CD4-positive, alpha-beta T cell treated with Interleukin-4 for 4 hours (primary cell): Measurements from ENCODE around the gene PSD2.

ENCODE experiments used
- DNase-seq: peaks from one replicate; pipeline ENCODE4 v3.0.0-alpha.2; 2020

The PSD2 gene

GRCh38 chr5:139814191-139814601 is 18.6 kb downstream of the PSD2 start:
- no peak for DNase-seq

GRCh38 chr5:139814704-139815280 is 19.2 kb downstream of the PSD2 start:
- no peak for DNase-seq

DNA sequence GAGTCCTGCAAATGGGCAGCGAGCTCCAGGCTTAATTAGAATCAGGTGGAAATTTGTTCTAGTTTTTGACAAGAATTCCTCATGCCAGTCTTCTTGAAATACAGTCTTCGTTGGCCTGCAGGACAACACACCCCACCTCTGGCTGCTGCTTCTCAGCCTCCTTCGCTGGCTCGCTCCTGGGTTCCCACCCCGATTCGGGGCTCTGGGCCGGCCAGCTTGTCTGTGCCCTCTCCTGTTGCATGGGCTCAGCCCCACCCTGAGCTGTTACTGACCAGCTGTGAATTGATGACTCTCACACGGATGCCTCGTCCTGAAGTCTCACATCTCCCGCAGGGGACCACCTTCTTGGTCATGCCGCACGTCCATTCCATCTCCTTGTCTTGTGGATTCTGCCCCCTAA is 21.0 kb downstream of the PSD2 start:
- DNase-seq: no peak

DNA sequence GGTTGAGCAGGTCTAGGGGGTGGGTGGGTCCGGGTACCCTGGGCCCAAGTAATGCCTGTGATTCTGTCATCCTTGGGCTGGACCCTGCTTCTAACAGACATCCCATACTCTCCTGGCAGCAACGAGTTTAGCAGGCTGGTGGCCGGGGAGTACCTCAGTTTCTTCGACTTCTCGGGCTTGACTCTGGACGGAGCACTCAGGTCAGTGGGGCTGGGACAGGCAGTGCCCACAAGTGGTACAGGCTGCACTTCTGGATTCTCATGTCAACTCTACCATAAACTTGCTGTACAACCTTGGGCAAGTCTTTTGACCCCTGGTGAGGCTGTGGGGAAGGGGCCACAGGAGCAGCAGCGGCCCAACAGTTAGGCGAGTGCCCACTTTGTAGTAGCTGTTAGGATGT is 21.8 kb downstream of the PSD2 start:
- DNase-seq: no peak

- no peak for DNase-seq
Measured at GRCh38 chr5:139817970-139818369, 22.4 kb downstream of the PSD2 start.

GRCh38 chr5:139820130-139820529 is 24.5 kb downstream of the PSD2 start:
- DNase-seq: no peak

GRCh38 chr5:139820606-139821005 is 25.0 kb downstream of the PSD2 start:
- DNase-seq: no peak

- no peak for DNase-seq
Measured at GRCh38 chr5:139821806-139822552, 26.4 kb downstream of the PSD2 start.

- no peak for DNase-seq
Measured at GRCh38 chr5:139822553-139823425, 27.2 kb downstream of the PSD2 start.

- DNase-seq: no peak
Measured at GRCh38 chr5:139823757-139824355, 28.2 kb downstream of the PSD2 start.

DNA sequence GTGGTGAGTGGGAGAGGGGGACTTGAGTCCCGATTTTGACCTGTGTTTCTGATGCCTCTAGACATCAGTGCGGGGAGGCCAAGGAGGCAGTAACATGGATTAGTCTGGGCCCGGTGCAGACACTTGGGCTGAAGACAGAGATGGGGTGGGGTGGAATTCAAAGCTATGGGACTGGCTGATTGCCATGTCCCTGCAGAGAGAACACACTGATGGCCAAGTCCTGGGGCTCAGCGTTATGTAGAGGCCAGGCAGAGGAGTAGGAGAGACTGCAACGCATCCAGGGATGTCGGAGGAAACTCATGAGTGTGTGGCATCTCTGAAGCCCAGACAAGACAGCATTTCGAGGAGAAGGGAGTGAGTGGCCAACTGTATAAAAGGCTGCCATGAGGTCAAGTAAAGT is 30.1 kb downstream of the PSD2 start:
- DNase-seq: no peak

GRCh38 chr5:139828207-139828895 is 32.7 kb downstream of the PSD2 start:
- no peak for DNase-seq

GRCh38 chr5:139829471-139829870 is 33.9 kb downstream of the PSD2 start:
- DNase-seq: no peak

DNA sequence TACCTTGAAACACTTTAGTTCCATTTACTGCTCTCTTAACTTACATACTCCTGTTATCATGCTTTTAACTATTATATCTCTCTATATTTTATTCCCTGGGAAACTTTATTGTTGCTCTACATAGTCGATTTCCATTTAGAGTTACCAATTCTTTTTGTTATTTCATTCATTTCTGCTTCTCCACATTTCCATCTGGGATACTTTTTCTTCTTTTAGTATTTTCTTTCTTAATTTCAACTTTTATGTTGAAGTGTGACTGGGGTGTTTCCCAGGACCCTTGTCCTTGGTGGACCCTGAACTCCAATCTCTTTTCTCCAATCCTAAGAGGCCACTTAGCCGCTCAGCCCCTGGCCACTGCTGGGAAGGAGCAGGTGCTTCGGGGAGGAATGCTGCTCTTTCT is 36.0 kb downstream of the PSD2 start:
- no peak for DNase-seq

DNA sequence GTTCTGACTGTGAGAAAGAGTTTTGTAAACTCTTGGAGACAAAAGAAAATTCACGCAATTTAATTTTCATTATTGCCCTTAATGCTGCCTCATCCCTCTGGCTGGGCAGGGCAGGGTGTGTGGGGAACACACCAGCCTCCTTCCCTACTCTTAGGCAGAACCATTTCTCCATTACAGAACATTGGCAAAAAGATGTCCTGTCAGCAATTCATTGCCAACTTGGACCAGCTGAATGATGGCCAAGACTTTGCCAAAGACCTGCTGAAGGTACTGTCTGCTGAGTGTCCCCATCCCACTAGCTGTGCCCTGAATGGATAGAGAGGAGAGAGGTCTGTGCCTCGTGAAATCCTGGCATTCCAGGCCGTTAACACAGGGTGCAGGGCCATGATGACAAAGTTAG is 37.9 kb downstream of the PSD2 start:
- DNase-seq: no peak

- no peak for DNase-seq
Measured at GRCh38 chr5:139835656-139836055, 40.0 kb downstream of the PSD2 start.

GRCh38 chr5:139836469-139837208 is 41.0 kb downstream of the PSD2 start:
- DNase-seq: no peak

DNA sequence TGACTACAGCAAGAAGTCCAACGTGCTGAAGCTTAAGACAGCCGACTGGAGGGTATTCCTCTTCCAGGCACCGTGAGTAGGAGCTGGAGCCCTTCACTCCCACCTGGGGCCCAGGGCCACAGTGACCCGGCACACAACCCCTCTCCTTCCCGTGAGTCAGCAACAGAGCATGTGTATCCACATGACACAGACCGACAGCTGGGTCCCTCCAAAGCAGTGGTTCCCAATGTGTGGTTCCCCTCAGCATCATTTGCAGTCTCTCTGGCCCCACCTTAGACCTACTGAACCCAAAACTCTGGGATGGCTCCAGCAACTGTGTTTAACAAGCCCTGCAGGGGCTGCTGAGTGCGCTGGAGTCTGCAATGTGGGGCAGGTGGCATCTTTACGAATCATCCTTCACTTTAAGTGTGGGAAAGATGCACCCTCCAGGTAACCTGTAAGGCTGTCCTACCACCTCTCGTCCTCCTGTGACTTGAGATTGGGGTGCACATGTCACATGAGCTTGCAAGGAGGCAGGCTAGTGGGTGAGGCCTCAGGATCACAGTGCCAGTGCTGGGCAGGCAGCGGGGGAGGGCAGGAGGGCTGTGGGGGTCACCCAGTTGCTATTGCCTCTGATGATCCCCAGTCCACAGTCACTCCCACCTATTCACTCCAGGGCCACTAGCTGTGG is 42.2 kb downstream of the PSD2 start:
- DNase-seq: no peak

- DNase-seq: no peak
Measured at GRCh38 chr5:139838381-139839197, 43.0 kb downstream of the PSD2 start.

DNA sequence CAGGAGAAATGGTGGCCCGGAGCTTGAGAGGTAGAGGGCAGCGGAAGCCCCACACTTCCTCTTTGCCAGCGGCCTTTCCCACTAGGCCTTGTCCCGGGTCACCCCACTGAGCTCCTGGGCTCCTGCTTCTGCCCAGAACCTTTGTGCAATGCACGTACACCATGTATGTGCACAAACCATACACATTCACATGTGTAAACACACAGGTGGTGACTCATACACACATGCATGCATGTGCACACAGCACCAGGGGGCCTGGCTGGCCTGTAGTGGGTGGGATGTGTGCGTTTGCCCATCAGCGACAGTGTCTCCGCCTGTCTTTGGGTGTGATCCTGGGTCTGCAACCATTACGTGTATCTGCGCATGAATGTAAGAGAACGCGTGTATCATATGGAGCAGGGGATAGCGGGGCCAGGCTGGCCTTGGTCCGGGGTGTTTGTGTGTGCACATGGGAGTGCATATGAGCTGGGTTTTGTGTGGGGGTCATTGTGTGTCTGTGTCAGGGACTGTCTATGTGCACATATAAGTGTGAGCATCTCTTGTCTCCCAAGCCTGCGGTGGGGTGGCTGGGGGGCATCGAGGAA is 43.7 kb downstream of the PSD2 start:
- no peak for DNase-seq
